ENCODE results near the gene FAXDC2.
A peak's percentile ranks its signal among the peaks of the same experiment; 100 is the strongest.
"Not testable (repeated sequence)": the region's sequence is repeated elsewhere in the genome, so short reads cannot be mapped to it uniquely, and the experiment has no call there.

Gene FAXDC2

DNA sequence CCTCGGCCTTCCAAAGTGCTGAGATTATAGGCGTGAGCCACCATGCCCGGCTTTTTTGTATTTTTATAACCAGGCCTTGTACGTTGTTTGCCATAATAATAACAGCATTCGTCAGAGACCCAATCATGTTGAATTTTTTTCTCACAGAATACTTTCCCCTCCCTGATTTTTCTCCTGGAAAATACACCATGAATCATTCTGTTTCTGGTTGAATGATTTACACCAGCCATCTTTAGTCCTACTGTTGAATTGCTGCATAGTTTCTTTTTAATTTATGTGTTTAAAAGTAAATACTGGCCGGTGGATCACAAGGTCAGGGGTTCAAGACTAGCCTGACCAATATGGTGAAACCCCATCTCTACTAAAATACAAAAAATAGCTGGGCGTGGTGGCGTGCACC, 11.5 kb upstream of the FAXDC2 start:
- no peak for DNase-seq (ENCODE audit: low spot score)

- DNase-seq (ENCODE audit: low spot score): no peak
These were observed 10.4 kb upstream of the FAXDC2 start for GRCh38 chr5:154860765-154861164.

GRCh38 chr5:154860123-154860522, 9.7 kb upstream of the FAXDC2 start:
- peak; percentile 22 for DNase-seq (ENCODE audit: low spot score)

DNA sequence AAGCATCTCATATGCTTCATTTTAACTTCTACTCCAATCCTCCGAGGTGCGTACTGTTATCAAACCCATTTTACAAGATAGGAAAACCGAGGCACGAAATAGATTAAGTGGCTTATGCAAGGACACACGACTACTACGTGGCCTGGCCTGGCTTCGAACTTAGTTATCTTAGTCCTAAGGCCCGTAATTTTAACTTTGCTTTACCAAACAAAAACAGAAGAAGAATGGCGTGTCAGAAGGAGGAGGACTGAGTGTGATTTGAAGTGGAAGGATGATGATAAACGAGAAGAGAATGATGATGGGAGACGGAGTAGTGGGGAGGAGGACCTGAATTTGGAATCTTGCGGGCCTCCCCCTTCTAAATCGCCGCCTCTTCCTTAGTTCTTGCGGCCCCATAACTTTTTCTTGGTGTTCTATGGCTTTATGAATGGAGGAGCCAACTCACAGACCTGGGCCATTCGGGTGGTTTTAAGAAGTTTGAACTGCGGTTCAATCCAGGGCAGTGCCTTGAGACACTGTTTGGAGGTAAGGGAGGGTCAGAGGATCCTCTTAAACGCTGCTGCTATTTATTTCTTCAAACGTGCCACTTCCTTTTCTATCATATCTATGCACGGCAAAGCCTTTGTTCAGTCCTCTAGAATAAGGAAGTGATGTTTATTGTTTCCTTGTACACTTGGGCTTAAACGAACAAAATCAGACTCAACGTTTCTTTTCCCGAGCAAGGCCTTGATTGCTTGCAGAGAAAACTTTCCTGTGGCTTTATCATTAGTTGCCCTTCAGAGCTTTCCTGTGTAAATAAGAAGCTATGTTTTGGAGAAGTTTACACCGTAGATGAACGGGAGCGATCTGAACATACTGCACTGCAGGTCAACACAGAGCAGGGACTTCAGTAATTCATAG, 8.8 kb upstream of the FAXDC2 start:
- peak; percentile 73 for DNase-seq (ENCODE audit: low spot score)

- peak; percentile 98 for DNase-seq (ENCODE audit: low spot score)
These were observed 8.0 kb upstream of the FAXDC2 start, which contains the start of gene CNOT8 for GRCh38 chr5:154858297-154858971. CNOT8 (plus strand) TSS chr5:154858627; CDS start chr5:154863279, 4,652 bp downstream.

DNA sequence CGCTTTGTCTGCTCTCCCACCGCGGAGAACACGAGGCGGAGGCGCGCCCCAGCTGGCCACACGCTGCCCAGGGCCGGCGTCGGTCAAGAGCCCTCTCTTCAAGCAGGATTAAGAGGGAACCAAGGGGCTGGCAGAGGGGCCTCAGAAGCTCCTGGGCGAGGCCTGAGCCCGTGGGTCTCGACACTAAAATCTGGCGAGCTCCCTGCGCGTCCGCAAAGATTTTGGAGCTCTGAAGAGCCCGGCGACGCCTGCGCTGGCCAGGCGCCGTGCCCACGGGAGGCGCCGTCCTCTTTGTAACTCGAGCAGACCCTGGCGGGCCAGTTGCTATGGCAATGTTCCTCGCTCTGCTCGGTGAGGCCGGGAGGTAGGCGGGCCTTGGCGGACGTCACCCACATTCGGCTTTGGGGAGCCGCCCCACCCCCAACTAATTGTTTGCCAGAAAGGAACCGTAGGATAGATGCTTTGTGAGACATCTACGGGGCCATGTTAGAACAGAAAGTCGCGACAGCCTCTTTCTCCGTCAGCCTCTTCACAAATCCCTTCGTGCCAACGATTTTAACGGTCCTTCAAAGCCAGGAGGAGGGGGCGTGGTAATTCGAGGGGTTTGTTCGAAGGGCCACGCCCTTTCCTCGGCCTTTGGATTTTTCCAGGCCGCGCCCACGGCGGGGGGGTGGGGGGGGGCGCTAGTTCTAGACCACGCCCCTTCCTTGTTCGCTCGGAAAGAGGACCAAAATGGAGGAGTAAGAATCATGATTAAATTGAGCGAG, 7.3 kb upstream of the FAXDC2 start:
- DNase-seq (ENCODE audit: low spot score): peak; percentile 93

- DNase-seq (ENCODE audit: low spot score): no peak
These were observed 948 bp upstream of the FAXDC2 start for GRCh38 chr5:154851351-154851750.

- no peak for DNase-seq (ENCODE audit: low spot score)
These were observed 607 bp downstream of the FAXDC2 start for GRCh38 chr5:154849791-154850201.

- DNase-seq (ENCODE audit: low spot score): no peak
These were observed 1.1 kb downstream of the FAXDC2 start for GRCh38 chr5:154849264-154849785.

GRCh38 chr5:154844809-154845208, 5.6 kb downstream of the FAXDC2 start:
- DNase-seq (ENCODE audit: low spot score): no peak

GRCh38 chr5:154842689-154843530, 7.5 kb downstream of the FAXDC2 start:
- no peak for DNase-seq (ENCODE audit: low spot score)

DNA sequence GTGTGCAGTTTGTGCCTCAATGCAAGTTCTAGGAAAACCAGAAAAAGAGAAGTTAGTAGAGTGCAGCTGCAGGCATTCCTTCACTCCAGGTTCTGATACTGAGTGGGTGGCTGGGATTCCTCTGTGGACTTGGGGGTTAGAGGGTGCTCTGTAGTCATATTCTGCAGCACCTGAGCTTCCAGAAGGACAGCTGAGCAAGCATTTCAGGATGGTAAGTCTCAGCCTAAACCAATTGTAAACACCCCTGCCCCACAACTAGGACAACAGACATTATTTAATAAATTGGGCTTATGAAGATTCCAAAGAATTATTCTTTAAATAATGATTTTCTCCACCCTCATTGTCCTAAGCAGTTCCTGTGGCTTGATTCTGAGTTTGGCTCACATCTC, 9.1 kb downstream of the FAXDC2 start:
- DNase-seq (ENCODE audit: low spot score): no peak

DNA sequence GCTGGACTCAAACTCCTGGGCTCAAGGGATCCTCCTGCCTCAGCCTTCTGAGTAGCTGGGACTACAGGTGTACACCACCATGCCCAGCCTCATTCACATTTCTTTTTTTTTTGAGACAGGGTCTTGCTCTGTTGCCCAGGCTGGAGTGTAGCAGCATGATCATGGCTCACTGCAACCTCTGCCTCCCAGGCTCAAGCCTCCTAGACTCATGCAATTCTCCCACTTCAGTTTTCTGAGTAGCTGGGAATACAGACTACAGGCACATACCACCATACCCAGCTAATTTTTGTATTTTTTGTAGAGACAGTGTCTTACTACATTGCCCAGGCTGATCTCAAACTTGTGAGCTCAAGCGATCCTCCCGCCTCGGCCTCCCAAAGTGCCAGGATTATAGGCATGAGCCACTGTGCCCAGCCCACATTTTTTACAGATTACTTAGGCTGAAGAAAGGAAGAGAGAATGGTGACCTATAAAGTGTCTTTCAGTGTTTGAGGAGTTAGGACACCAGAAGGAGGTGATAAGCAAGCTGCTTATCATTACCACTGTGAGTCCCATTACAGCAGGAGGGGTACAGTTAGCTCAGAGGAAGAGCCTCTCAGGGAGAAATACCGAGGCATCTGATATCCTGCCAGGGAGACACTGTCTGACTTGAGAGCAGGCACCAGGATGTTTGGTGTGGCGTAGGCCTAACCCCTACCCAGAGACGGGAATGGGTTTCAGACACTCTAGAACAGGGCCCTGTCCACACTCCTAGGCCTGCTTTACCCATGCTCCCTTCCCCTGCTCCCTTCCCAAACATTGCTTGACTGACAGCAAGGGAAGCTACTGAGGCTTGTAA, 9.7 kb downstream of the FAXDC2 start:
- no peak for DNase-seq (ENCODE audit: low spot score)

- DNase-seq (ENCODE audit: low spot score): no peak
These were observed 13.1 kb downstream of the FAXDC2 start for GRCh38 chr5:154837009-154837901.

- no peak for DNase-seq (ENCODE audit: low spot score)
These were observed 14.2 kb downstream of the FAXDC2 start for GRCh38 chr5:154836225-154836624.

DNA sequence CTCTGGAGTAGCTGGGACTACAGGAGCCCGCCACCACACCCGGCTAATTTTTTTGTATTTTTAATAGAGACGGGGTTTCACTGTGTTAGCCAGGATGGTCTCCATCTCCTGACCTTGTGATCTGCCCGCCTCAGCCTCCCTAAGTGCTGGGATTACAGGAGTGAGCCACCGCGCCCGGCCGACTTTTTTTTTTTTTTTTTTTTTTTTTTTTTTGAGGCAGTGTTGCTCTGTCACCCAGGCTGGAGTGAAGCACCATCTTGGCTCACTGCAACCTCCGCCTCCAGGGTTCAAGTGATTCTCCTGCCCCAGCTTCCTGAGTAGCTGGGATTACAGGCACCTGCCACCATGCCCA, 14.7 kb downstream of the FAXDC2 start:
- not testable (repeated sequence) for DNase-seq (ENCODE audit: low spot score)

GRCh38 chr5:154834053-154834452, 16.4 kb downstream of the FAXDC2 start:
- no peak for DNase-seq (ENCODE audit: low spot score)

- not testable (repeated sequence) for DNase-seq (ENCODE audit: low spot score)
These were observed 17.6 kb downstream of the FAXDC2 start for GRCh38 chr5:154832804-154833203.

GRCh38 chr5:154831451-154831850, 19.0 kb downstream of the FAXDC2 start:
- DNase-seq (ENCODE audit: low spot score): no peak

Measured in NAMALWA (cell line).